HG02981 (cell line): ENCODE results near the gene FAM98B.

Source experiments
- ATAC-seq: cut with Tn5 transposase; IDR thresholded peaks from one replicate; pipeline ENCODE4 v1.9.1; 2021; ENCODE audit warnings: mild to moderate bottlenecking, moderate library complexity; ENCODE audit not compliant: unreplicated experiment

The FAM98B gene

DNA sequence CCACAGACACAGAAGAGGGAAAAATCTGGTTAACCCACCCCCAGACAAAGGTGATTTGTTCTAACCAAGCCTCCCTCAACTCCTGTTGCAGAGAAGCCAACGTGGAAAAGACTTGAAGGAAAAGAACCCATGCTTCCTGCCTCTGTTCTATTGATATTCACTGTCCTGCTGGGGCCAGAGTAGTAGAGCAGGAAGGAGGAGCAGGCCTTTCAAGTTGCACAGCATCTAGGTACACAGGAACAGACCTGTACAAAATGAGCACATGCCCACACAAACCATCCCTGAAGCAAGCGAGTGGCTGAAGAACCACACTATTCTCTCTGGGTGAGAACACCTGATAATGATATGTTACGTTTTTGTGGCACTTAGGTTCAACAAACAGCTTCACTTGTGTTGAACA, 80.8 kb downstream of the FAM98B start:
- ATAC-seq, result no peak

DNA sequence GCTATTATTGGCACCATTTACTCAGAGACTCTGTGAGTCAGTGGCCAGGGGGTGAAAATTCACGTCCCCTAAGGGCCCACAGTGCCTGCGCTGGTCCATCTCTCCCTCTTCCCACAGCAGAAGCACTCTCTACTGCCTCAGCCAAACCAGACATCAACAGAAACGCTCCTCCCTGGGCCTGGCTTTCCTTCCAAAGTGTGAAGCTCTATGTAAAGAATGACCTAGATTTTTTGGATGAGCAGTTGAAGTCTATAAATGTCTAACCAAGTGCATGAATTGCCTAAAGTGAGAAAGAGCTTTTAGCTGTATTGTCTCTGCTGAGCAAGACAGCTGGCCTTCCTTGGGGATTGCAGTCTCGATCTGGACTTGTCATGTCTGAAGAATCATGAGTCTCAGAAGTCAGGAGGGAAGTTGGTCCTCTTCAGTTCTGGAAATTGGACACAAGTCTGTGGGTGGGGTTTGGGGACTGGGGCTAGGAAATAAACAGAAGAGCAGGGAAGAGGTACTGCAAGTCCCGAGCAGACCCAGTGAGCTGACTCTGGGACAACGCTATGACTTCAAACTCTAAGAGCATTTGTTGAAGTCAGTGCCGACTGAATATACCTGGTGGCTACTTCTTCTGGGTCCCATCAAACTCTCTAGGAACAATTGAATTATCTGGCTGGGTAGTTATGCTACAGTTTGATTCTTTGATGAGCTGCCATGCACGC, 81.7 kb downstream of the FAM98B start:
- no peak for ATAC-seq

DNA sequence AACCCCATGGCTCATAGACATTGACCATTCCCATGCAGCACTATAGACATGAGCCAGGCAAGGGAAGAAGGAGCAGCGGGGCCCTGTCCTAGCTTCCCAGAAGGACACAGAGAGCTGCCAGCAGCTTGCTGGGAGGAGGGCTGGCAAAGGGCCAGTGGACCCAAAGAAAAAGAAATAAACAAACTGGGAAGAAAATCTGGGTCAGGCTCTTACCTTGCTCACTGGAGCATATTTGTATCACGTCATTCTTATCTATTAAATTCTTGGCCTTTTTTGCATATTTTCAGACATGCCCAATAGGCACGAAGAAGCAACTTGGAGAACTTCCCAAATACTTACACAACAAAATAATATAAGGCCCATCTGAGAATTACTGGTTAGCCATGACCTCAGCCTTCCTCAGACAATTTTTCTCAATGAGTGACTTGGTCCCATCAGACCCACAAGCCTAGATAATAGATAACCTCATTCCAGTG, 82.3 kb downstream of the FAM98B start:
- no peak for ATAC-seq
